ENCODE results near the gene NEO1. TPM values are rescaled to one million over a fixed set of nuclear protein-coding genes. Genes with fewer than 3 reads are reported as not detected.
A peak's percentile ranks its signal among the peaks of the same experiment; 100 is the strongest.

The NEO1 gene
- total and polyA plus RNA-seq, 2 of the 13 experiments (the other 11 are each of a cell fraction or from before 2014, with no cell fraction given): 8.4 to 11.0 TPM

- TF ChIP-seq, protein P1, sequence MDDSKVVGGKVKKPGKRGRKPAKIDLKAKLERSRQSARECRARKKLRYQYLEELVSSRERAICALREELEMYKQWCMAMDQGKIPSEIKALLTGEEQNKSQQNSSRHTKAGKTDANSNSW (CRISPR knock-in tag; IDR thresholded peaks at IDR 0.05; ENCODE audit: borderline replicate concordance): no peak
- TF ChIP-seq DMAP1 (CRISPR knock-in tag; IDR thresholded peaks at IDR 0.05) (no peak), ZNF138 (CRISPR knock-in tag; IDR thresholded peaks at IDR 0.05; ENCODE audit: low read depth) (peak; percentile 82), ZSCAN25 (CRISPR knock-in tag; IDR thresholded peaks at IDR 0.05) (peak; percentile 64; the same call in 1 of the 2 replicates), PCBP1 (IDR thresholded peaks at IDR 0.05; ENCODE audit: borderline replicate concordance, low read depth, low read length) (no peak), U2AF2 (IDR thresholded peaks at IDR 0.05; ENCODE audit: low read depth, low read length) (no peak), ZNF121 (CRISPR knock-in tag; IDR thresholded peaks at IDR 0.05) (no peak), ZNF790 (CRISPR knock-in tag; IDR thresholded peaks at IDR 0.05; ENCODE audit: borderline replicate concordance) (no peak), SOX5 (CRISPR knock-in tag; IDR thresholded peaks at IDR 0.05; ENCODE audit: borderline replicate concordance) (0 out of 2 replicates have a peak, but pooled peaks have one; percentile 35), AFF4 (CRISPR knock-in tag; IDR thresholded peaks at IDR 0.05) (no peak), ZNF260 (CRISPR knock-in tag; IDR thresholded peaks at IDR 0.05; ENCODE audit: borderline replicate concordance, low read depth) (no peak), FOXC1 (CRISPR knock-in tag; IDR thresholded peaks at IDR 0.05; ENCODE audit: borderline replicate concordance) (peak; percentile 41; the same call in 1 of the 2 replicates), HOXA3 (CRISPR knock-in tag; IDR thresholded peaks at IDR 0.05) (peak; percentile 52; the same call in 1 of the 2 replicates), ZFP37 (CRISPR knock-in tag; IDR thresholded peaks at IDR 0.05; ENCODE audit: borderline replicate concordance) (peak; percentile 87; the same call in 1 of the 2 replicates), IRX3 (CRISPR knock-in tag; IDR thresholded peaks at IDR 0.05; ENCODE audit: borderline replicate concordance, low read depth) (peak; percentile 69; the same call in 1 of the 2 replicates), SPEN (CRISPR knock-in tag; IDR thresholded peaks at IDR 0.05; ENCODE audit: low read depth) (peak; percentile 24; the same call in 1 of the 2 replicates), ZNF598 (CRISPR knock-in tag; IDR thresholded peaks at IDR 0.05; ENCODE audit: borderline replicate concordance) (no peak), ZMYM4 (CRISPR knock-in tag; IDR thresholded peaks at IDR 0.05) (peak; percentile 39; the same call in 1 of the 2 replicates), REXO4 (CRISPR knock-in tag; IDR thresholded peaks at IDR 0.05; ENCODE audit: borderline replicate concordance) (no peak), HNRNPH1 (optimal IDR thresholded peaks at IDR 0.05; ENCODE audit: low read depth, low read length) (no peak)
- TF ChIP-seq, protein P2, sequence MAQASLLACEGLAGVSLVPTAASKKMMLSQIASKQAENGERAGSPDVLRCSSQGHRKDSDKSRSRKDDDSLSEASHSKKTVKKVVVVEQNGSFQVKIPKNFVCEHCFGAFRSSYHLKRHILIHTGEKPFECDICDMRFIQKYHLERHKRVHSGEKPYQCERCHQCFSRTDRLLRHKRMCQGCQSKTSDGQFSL (CRISPR knock-in tag; IDR thresholded peaks at IDR 0.05): no peak
- TF ChIP-seq, protein P3, sequence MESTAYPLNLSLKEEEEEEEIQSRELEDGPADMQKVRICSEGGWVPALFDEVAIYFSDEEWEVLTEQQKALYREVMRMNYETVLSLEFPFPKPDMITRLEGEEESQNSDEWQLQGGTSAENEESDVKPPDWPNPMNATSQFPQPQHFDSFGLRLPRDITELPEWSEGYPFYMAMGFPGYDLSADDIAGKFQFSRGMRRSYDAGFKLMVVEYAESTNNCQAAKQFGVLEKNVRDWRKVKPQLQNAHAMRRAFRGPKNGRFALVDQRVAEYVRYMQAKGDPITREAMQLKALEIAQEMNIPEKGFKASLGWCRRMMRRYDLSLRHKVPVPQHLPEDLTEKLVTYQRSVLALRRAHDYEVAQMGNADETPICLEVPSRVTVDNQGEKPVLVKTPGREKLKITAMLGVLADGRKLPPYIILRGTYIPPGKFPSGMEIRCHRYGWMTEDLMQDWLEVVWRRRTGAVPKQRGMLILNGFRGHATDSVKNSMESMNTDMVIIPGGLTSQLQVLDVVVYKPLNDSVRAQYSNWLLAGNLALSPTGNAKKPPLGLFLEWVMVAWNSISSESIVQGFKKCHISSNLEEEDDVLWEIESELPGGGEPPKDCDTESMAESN (CRISPR knock-in tag; conservative IDR thresholded peaks at IDR 0.05): 0 out of 2 replicates have a peak, but pooled peaks have one; percentile 19
- TF ChIP-seq, protein P4, sequence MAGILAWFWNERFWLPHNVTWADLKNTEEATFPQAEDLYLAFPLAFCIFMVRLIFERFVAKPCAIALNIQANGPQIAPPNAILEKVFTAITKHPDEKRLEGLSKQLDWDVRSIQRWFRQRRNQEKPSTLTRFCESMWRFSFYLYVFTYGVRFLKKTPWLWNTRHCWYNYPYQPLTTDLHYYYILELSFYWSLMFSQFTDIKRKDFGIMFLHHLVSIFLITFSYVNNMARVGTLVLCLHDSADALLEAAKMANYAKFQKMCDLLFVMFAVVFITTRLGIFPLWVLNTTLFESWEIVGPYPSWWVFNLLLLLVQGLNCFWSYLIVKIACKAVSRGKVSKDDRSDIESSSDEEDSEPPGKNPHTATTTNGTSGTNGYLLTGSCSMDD (CRISPR knock-in tag; IDR thresholded peaks at IDR 0.05): no peak
Observed at GRCh38 chr15:73346735-73347312, 294.6 kb downstream of the NEO1 start (continued).
